K562 (cell line): ENCODE data around the gene RPF1. TPM values are rescaled to one million over a fixed set of nuclear protein-coding genes. Genes with fewer than 3 reads are reported as not detected.

Experiments used
- C11orf30 ChIP-seq: fragments of 450-650 bp; IDR thresholded peaks from 2 replicates; pipeline ENCODE4 v1.6.1; 2016; ENCODE audit warnings: low read depth, mild to moderate bottlenecking
- CHD7 ChIP-seq: fragments of 200-600 bp; sonication (generic); IDR thresholded peaks from one replicate; pipeline ENCODE4 v1.6.1; 2012; ENCODE audit warnings: mild to moderate bottlenecking, low read depth, low read length, inconsistent platforms
- ELF2 ChIP-seq: fragments of 250-450 bp; sonication (Bioruptor Pico); IDR thresholded peaks from 2 replicates; pipeline ENCODE4 v1.5.0; 2021; ENCODE audit warnings: mild to moderate bottlenecking
- FOXA3 ChIP-seq, 2 experiments: fragments of 450-650 bp in 1 of 2; sonication (generic) in 1 of 2; formaldehyde crosslinking; IDR thresholded peaks in 1 of 2; conservative IDR thresholded peaks in 1 of 2; 2 replicates each; pipeline versions ENCODE4 v1.4.0 to v1.8.0; 2020 to 2022; ENCODE audit warnings: mild to moderate bottlenecking in 2 of 2, missing genetic modification reagents in 1 of 2
- MBD2 ChIP-seq: sonication (generic); IDR thresholded peaks from 2 replicates; pipeline ENCODE4 v1.6.1; 2016; ENCODE audit warnings: low read depth, borderline replicate concordance
- NFE2L1 ChIP-seq: fragments of 450-650 bp; IDR thresholded peaks from 2 replicates; pipeline ENCODE4 v1.6.1; 2016; ENCODE audit warnings: missing genetic modification characterization, low read depth, mild to moderate bottlenecking, missing compliant biosample characterization, moderate library complexity, borderline replicate concordance
- NFXL1 ChIP-seq: fragments of 450-650 bp; formaldehyde crosslinking; IDR thresholded peaks from 2 replicates; pipeline ENCODE4 v1.4.0; 2021; ENCODE audit warnings: mild to moderate bottlenecking
- NR2C2 ChIP-seq, 2 experiments: fragments of 200-800 bp in 1 of 2; sonication (Bioruptor generic) in 1 of 2; sonication (generic) in 1 of 2; formaldehyde crosslinking in 1 of 2; IDR thresholded peaks; 2 replicates each; pipeline versions ENCODE4 v1.6.1 to v1.8.0; 2016 to 2022; ENCODE audit warnings: mild to moderate bottlenecking in 1 of 2, missing compliant biosample characterization in 1 of 2, missing genetic modification characterization in 1 of 2, missing genetic modification reagents in 1 of 2
- RBBP5 ChIP-seq: fragments of 200-600 bp; sonication (generic); IDR thresholded peaks from 2 replicates; pipeline ENCODE4 v1.6.1; 2012; ENCODE audit warnings: borderline replicate concordance, mild to moderate bottlenecking, low read length, control low read depth, inconsistent platforms; ENCODE audit not compliant: insufficient read depth, poor library complexity, severe bottlenecking
- YBX1 ChIP-seq: fragments of 450-650 bp; IDR thresholded peaks from 2 replicates; pipeline ENCODE4 v1.7.1; 2016; ENCODE audit warnings: mild to moderate bottlenecking
- ZFX ChIP-seq: sonication (generic); formaldehyde crosslinking; IDR thresholded peaks from 2 replicates; pipeline ENCODE4 v1.8.0; 2022; ENCODE audit warnings: mild to moderate bottlenecking, missing genetic modification reagents, moderate library complexity
- ZNF121 ChIP-seq: sonication (generic); formaldehyde crosslinking; conservative IDR thresholded peaks from 2 replicates; pipeline ENCODE4 v1.8.0; 2022; ENCODE audit warnings: missing genetic modification reagents
- ZNF134 ChIP-seq: fragments of 250-450 bp; sonication (Bioruptor Pico); conservative IDR thresholded peaks from 2 replicates; pipeline ENCODE4 v1.4.0; 2020
- ZNF511 ChIP-seq: sonication (generic); formaldehyde crosslinking; IDR thresholded peaks from 2 replicates; pipeline ENCODE4 v1.8.0; 2022; ENCODE audit warnings: mild to moderate bottlenecking, missing genetic modification reagents
- ZNF561 ChIP-seq: fragments of 450-650 bp; formaldehyde crosslinking; conservative IDR thresholded peaks from 2 replicates; pipeline ENCODE4 v1.4.0; 2020; ENCODE audit warnings: mild to moderate bottlenecking, moderate library complexity
- ZNF79 ChIP-seq: fragments of 250-450 bp; sonication (Bioruptor Pico); IDR thresholded peaks from 2 replicates; pipeline ENCODE4 v1.4.0; 2020; ENCODE audit warnings: low read depth, mild to moderate bottlenecking, moderate library complexity
- polyA plus RNA-seq, 8 experiments: library from polyadenylated mRNA; depleted of rRNA in 4 of 8; stranded (reverse) in 5 of 8; unstranded in 3 of 8; fragments of >200 nt; fragmentation: Nextera tagmentation in 2 of 8; fragmentation: Illumina TruSeq in 1 of 8; extraction: Ambion mirVana in 2 of 8; extraction: Trizol in 1 of 8; gene quantifications; 2 replicates each; pipeline versions ENCODE4 v1.2.1 to v1.2.3, GENCODE V29; 2011 to 2014; ENCODE audit warnings: inconsistent platforms in 1 of 8, missing spikeins in 1 of 8
- total RNA-seq, 7 experiments: library from RNA; depleted of rRNA in 6 of 7; stranded (reverse); fragments of >200 nt in 6 of 7; fragmentation: Illumina TruSeq in 2 of 7; extraction: Trizol in 2 of 7; gene quantifications; 2 replicates each; pipeline versions ENCODE4 v1.2.1 to v1.2.3, GENCODE V29; 2011 to 2021; ENCODE audit warnings: low replicate concordance in 1 of 7

RPF1 gene
- total and polyA plus RNA-seq, 9 of the 15 experiments (the other 6 are each of a cell fraction or from before 2014, with no cell fraction given) = 52.4 to 156 (median 90.2) TPM

- TF ChIP-seq CHD7 (no peak), NFE2L1 (tag) (no peak), NR2C2 (CRISPR knock-in tag; IDR thresholded peaks at IDR 0.05) (peak; percentile 81; the same call in 1 of the 2 replicates), NR2C2 (tag; IDR thresholded peaks at IDR 0.05) (peak; percentile 96), ZNF561 (CRISPR knock-in tag) (no peak), ZNF134 (CRISPR knock-in tag) (no peak), ZNF79 (CRISPR knock-in tag) (no peak), ZNF121 (CRISPR knock-in tag) (no peak), ZNF511 (CRISPR knock-in tag) (peak; percentile 82), RBBP5 (peak; percentile 89), C11orf30 (peak; percentile 9; the same call in 1 of the 2 replicates), YBX1 (no peak), ELF2 (CRISPR knock-in tag) (no peak; the same call in 1 of the 2 replicates), ZFX (CRISPR knock-in tag) (peak; percentile 85), NFXL1 (CRISPR knock-in tag) (no peak), FOXA3 (CRISPR knock-in tag; conservative IDR thresholded peaks at IDR 0.05 in 1 of 2, IDR thresholded peaks at IDR 0.05 in 1 of 2) (0 out of 4 replicates have a peak, but pooled peaks of 1 of the 2 experiments have one; percentile 38), MBD2 (peak; percentile 60)
Measured at GRCh38 chr1:84506002-84506728, 27.1 kb downstream of the RPF1 start, which contains the start of the genes GNG5 and SPATA1 (continued).
